Measurements from ENCODE around the gene KDF1.

DNA sequence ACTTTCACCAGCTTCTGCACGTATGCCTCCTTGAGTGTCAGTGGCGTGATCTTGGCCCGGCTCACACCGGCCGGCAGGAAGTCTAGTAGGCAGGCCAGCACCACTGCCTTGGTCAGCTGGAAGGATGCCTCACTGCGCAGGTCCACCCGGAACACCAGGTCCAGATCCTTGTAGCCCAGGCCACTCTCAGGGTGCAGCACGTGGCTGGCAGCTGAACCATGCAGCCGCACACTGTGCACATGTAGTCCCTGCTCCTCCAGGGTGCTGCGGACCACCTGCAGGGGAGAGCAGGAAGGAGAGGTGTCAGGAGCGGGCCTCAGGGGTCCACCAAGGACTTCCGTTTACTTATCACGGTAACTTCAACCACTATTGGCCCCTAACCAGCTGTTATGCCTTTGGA, 46.4 kb upstream of the KDF1 start:
- TF ChIP-seq EZH2 (IDR thresholded peaks at IDR 0.05) (no peak), POLR2AphosphoS5 (IDR thresholded peaks at IDR 0.05; ENCODE audit: borderline replicate concordance, low read depth, low read length) (no peak)

Data from SK-N-MC (cell line).